Activated CD4-positive, alpha-beta T cell treated with anti-CD3 and anti-CD28 coated beads, Interleukin-2, amount 10 ng/mL, durations not matched to agents 24 days and 14 days (primary cell): ENCODE measurements around the gene PCBP2. TPM values are rescaled to one million over a fixed set of nuclear protein-coding genes. Genes with fewer than 3 reads are reported as not detected.

Experiments used
- DNase-seq: peaks from one replicate; pipeline ENCODE4 v3.0.0; 2022
- H3K27ac Mint-ChIP-seq: one replicate; pipeline ENCODE4 v1.8.0; 2022; ENCODE audit warnings: mild to moderate bottlenecking, mixed read lengths
- H3K27me3 Mint-ChIP-seq: one replicate; pipeline ENCODE4 v1.8.0; 2022; ENCODE audit warnings: mixed read lengths
- H3K36me3 Mint-ChIP-seq: one replicate; pipeline ENCODE4 v1.8.0; 2022; ENCODE audit warnings: low read depth, mild to moderate bottlenecking, mixed read lengths
- H3K4me1 Mint-ChIP-seq: one replicate; pipeline ENCODE4 v1.8.0; 2021; ENCODE audit warnings: mixed read lengths
- H3K4me3 Mint-ChIP-seq: one replicate; pipeline ENCODE4 v1.8.0; 2022; ENCODE audit warnings: mild to moderate bottlenecking, moderate library complexity, mixed read lengths
- H3K9me3 Mint-ChIP-seq: one replicate; pipeline ENCODE4 v1.8.0; 2021; ENCODE audit warnings: mixed read lengths
- intact Hi-C: fragments of 100-400 bp; cut with micrococcal nuclease; formaldehyde crosslinking; loops from one replicate; pipeline ENCODE4 v1.15.1; 2023
- total RNA-seq: library from RNA; stranded (reverse); gene quantifications from 2 replicates; pipeline ENCODE4 v1.2.3, GENCODE V29; 2022

PCBP2 gene
- total RNA-seq, 1 donor from 2014 or later = 960 TPM

DNA sequence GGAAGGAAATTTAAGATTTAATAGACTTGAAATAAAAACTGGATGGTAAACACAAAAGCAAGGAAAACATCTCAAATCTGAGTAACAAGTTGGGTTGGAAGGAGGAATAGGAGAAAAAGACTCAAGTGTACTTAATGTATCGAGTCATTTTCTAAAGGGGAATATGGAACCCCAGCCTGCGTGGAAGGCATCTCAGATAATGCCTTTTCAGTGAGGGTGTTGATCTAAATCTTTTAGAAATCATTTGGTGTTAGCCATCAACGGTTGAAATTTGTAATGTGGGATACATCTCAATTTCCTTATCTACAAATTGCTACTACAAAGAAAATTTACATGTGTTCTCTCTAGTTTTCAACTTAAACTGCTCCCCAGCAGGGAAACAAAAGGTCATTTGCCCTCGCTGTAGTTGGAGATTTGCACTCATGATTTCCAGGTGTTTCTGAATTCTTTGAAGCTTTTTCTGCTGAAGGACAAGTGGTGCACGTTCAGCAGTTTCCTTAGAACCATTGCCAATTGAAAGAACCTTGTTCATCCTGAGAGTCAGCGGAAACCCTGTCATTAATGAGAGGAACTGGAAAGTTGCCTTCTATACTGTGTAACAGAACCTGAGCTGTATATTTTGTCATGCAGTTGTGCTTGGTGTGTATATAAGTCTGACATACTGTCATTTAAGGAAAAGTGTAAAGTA is 2.2 kb downstream of the PCBP2 start:
- Mint-ChIP-seq H3K27me3 (no peaks in the 10 kb centered on the region), H3K36me3 (peaks cover 56% of the 10 kb centered on the region), H3K27ac (peak overlapping the region; percentile 69), H3K9me3 (no peaks in the 10 kb centered on the region), H3K4me3 (peak overlapping the region; percentile 99), H3K4me1 (peaks cover 35% of the 10 kb centered on the region)
- no peak for DNase-seq
- intact Hi-C loops = loop anchor here (2.0 to 5.0 kb wide), 3 partner anchors 47 to 447 kb away; partner anchors contain the start of genes EIF4B and TARBP2

DNA sequence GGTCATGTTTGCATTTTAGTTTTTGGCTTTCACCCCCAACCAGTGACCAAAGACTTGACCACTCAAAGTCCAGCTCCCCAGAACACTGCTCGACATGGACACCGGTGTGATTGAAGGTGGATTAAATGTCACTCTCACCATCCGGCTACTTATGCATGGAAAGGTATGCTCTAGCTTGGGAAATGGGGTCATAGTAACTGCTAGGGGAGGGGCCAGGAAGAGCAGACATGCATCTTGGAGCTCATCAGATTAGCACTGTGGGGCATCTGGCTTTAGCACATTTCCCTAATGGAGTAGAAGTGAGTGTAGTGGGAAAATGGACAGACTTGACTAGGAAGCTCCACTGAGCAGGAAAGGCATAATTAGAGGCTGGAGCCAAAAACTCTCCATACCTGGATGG is 2.8 kb downstream of the PCBP2 start:
- H3K4me1 Mint-ChIP-seq = peaks cover 37% of the 10 kb centered on the region
- peaks cover 59% of the 10 kb centered on the region for H3K36me3 Mint-ChIP-seq

DNA sequence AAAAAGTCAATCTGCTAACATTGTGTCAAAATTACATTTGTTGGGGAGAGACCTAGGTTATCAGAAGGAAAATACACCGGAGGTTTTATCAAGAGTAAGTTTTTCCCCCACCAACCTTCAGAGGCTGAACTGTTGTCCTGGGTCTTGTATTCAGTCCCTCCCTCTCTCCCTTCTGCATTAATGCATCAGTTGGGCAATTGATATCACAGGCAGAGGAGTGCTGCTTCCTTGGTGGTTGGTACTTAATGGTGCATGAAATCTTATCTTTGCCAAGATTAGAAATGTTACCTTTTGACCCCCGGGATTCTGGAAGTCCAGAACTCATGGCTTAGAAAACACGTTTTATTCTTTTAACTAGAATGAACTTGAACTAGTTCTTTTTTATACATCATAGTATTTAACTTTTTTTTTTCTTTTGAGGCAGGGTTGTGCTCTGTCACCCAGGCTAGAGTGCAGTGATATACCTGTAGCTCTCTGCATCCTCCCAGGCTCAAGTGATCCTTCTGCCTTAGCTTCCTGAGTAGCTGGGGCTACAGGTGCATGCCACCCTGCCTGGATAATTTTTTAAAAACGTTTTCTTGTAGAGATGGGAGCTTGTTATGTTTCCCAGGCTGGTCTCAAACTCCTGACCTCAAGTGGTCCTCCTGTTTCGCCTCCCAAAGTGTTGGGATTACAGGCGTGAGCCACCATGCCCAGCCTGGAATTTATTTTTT is 4.9 kb downstream of the PCBP2 start:
- H3K4me1 Mint-ChIP-seq = peaks cover 44% of the 10 kb centered on the region
- intact Hi-C loops = no loop called here
- H3K27ac Mint-ChIP-seq = no peak overlapping the region
- H3K27me3 Mint-ChIP-seq = no peaks in the 10 kb centered on the region
- no peaks in the 10 kb centered on the region for H3K9me3 Mint-ChIP-seq
- H3K4me3 Mint-ChIP-seq = no peak overlapping the region
- DNase-seq = no peak
- H3K36me3 Mint-ChIP-seq = peaks cover 79% of the 10 kb centered on the region

More for the DNA sequence above, 2.8 kb downstream of the PCBP2 start:
- no peak for DNase-seq
- Mint-ChIP-seq H3K27me3 (no peaks in the 10 kb centered on the region), H3K4me3 (peak overlapping the region; percentile 99), H3K27ac (peak overlapping the region; percentile 69), H3K9me3 (no peaks in the 10 kb centered on the region)
- intact Hi-C loops = loop anchor here (5.0 kb wide), 2 partner anchors 237 to 447 kb away; partner anchors contain the start of gene EIF4B

DNA sequence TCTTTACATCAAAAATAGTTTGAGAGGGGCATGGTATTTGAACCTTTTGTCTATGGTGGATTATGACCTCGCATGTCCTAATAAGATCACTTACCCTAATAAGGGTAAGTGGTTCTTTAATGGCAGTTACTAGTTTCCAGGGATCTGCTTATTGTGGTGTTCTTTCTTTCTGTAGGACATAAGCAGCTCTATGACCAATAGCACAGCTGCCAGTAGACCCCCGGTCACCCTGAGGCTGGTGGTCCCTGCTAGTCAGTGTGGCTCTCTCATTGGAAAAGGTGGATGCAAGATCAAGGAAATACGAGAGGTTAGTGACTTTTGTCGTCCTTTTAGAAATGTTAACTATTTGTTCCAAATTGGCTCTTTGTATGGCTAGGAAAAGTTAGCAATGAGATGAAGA is 7.2 kb downstream of the PCBP2 start:
- Mint-ChIP-seq H3K4me1 (peaks cover 39% of the 10 kb centered on the region), H3K27me3 (no peaks in the 10 kb centered on the region), H3K27ac (no peak overlapping the region), H3K4me3 (no peak overlapping the region), H3K36me3 (peaks cover 84% of the 10 kb centered on the region), H3K9me3 (no peaks in the 10 kb centered on the region)
- DNase-seq = no peak
- intact Hi-C loops = loop anchor here (2.0 kb wide), 1 partner anchor 14 kb away; no protein-coding TSS in a partner anchor

GRCh38 chr12:53461059-53461458 is 9.2 kb downstream of the PCBP2 start:
- Mint-ChIP-seq H3K9me3 (no peaks in the 10 kb centered on the region), H3K4me3 (no peak overlapping the region), H3K27me3 (no peaks in the 10 kb centered on the region), H3K4me1 (peaks cover 30% of the 10 kb centered on the region), H3K27ac (no peak overlapping the region), H3K36me3 (peaks cover 83% of the 10 kb centered on the region)
- intact Hi-C loops = no loop called here
- DNase-seq = no peak

- no peak for DNase-seq
- H3K4me1 Mint-ChIP-seq = peaks cover 30% of the 10 kb centered on the region
- intact Hi-C loops = no loop called here
Measured at GRCh38 chr12:53461591-53461990, 9.7 kb downstream of the PCBP2 start.

DNA sequence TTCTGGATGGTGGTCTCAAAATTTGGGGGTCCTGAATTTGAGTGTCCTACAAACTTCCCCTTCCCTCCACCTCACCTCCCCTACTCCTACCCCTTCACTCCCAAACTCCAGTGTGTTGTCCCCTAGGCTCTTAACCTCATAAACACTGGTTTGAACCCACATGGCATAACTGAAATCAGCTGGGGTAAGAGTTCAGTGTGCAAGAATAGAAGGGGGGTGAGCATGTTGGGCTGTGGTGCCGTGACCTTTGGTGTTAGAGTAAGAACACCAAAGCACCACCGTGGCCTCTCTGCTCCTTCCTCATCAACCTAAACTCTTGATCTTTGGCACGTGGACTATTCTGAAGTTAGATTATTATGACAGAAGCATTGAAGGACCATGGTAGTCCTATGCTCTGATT is 11.0 kb downstream of the PCBP2 start:
- no peaks in the 10 kb centered on the region for H3K9me3 Mint-ChIP-seq
- no peaks in the 10 kb centered on the region for H3K27me3 Mint-ChIP-seq
- H3K27ac Mint-ChIP-seq = no peak overlapping the region
- intact Hi-C loops = no loop called here
- no peak for DNase-seq
- peaks cover 92% of the 10 kb centered on the region for H3K36me3 Mint-ChIP-seq
- H3K4me1 Mint-ChIP-seq = peaks cover 30% of the 10 kb centered on the region
- H3K4me3 Mint-ChIP-seq = no peak overlapping the region

More at GRCh38 chr12:53461591-53461990, 9.7 kb downstream of the PCBP2 start:
- Mint-ChIP-seq H3K4me3 (no peak overlapping the region), H3K27me3 (no peaks in the 10 kb centered on the region), H3K9me3 (no peaks in the 10 kb centered on the region), H3K36me3 (peaks cover 84% of the 10 kb centered on the region), H3K27ac (no peak overlapping the region)

- intact Hi-C loops = no loop called here
- Mint-ChIP-seq H3K36me3 (peaks cover 93% of the 10 kb centered on the region), H3K4me3 (no peak overlapping the region), H3K27ac (no peak overlapping the region), H3K4me1 (peaks cover 30% of the 10 kb centered on the region), H3K9me3 (no peaks in the 10 kb centered on the region), H3K27me3 (no peaks in the 10 kb centered on the region)
- no peak for DNase-seq
Measured at GRCh38 chr12:53463802-53464560, 12.1 kb downstream of the PCBP2 start.

GRCh38 chr12:53464685-53465418 is 12.9 kb downstream of the PCBP2 start:
- no peak for DNase-seq
- intact Hi-C loops = no loop called here
- Mint-ChIP-seq H3K9me3 (no peaks in the 10 kb centered on the region), H3K36me3 (peaks cover 89% of the 10 kb centered on the region), H3K27me3 (no peaks in the 10 kb centered on the region), H3K27ac (no peak overlapping the region), H3K4me1 (peaks cover 25% of the 10 kb centered on the region), H3K4me3 (no peak overlapping the region)

- H3K4me1 Mint-ChIP-seq = peaks cover 19% of the 10 kb centered on the region
- peaks cover 85% of the 10 kb centered on the region for H3K36me3 Mint-ChIP-seq
- H3K27me3 Mint-ChIP-seq = no peaks in the 10 kb centered on the region
- no peak for DNase-seq
- H3K4me3 Mint-ChIP-seq = no peak overlapping the region
- no peak overlapping the region for H3K27ac Mint-ChIP-seq
- intact Hi-C loops = no loop called here
- H3K9me3 Mint-ChIP-seq = no peaks in the 10 kb centered on the region
Measured at GRCh38 chr12:53465679-53466078, 13.8 kb downstream of the PCBP2 start.

DNA sequence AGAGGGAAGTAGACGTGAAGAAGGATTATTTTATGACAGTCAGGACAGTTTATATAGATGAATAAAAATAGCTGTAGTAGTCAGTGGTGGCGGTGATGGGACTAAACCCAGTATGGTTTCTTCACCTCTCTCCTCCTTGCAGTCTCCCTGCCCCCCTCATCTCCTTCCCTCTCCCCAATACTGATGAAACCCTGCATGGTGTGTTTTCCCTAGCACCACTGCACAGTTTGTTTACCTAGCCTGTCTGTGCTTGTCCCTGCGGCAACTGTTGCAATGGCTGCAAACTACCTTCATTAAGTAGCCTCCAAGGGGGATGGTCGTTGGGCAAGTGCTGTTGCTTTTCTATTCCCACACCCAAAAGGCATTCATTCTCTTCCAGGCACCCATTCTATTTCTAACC is 14.7 kb downstream of the PCBP2 start:
- H3K36me3 Mint-ChIP-seq = peaks cover 84% of the 10 kb centered on the region
- H3K9me3 Mint-ChIP-seq = no peaks in the 10 kb centered on the region
- H3K4me1 Mint-ChIP-seq = peaks cover 17% of the 10 kb centered on the region
- peak overlapping the region; percentile 1 for H3K27ac Mint-ChIP-seq
- H3K27me3 Mint-ChIP-seq = no peaks in the 10 kb centered on the region
- no peak for DNase-seq
- intact Hi-C loops = no loop called here
- no peak overlapping the region for H3K4me3 Mint-ChIP-seq

- no peak for DNase-seq
- Mint-ChIP-seq H3K4me3 (no peak overlapping the region), H3K27me3 (no peaks in the 10 kb centered on the region), H3K27ac (peak overlapping the region; percentile 1), H3K36me3 (peaks cover 84% of the 10 kb centered on the region), H3K4me1 (peaks cover 21% of the 10 kb centered on the region), H3K9me3 (no peaks in the 10 kb centered on the region)
- intact Hi-C loops = no loop called here
Measured at GRCh38 chr12:53467082-53467481, 15.2 kb downstream of the PCBP2 start.

DNA sequence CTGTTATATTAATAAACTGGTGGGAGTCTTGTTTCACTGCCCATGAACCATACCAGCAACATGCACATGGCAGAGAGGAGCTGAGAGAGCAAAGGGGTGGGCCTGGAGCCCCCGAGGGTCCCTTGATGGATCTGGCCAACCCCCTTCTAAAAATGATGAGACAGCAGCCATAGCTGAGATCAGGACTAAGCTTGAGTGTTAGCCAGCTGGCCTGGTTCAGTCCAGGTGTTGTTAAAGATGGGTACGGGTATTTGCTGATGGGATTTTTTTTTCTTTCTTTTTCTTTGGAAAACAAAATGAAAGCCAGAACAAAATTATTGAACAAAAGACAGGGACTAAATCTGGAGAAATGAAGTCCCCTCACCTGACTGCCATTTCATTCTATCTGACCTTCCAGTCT is 16.0 kb downstream of the PCBP2 start:
- peaks cover 82% of the 10 kb centered on the region for H3K36me3 Mint-ChIP-seq
- DNase-seq = no peak
- intact Hi-C loops = no loop called here
- no peak overlapping the region for H3K4me3 Mint-ChIP-seq
- H3K27ac Mint-ChIP-seq = no peak overlapping the region
- no peaks in the 10 kb centered on the region for H3K27me3 Mint-ChIP-seq
- H3K9me3 Mint-ChIP-seq = no peaks in the 10 kb centered on the region
- peaks cover 22% of the 10 kb centered on the region for H3K4me1 Mint-ChIP-seq
